ENCODE measurements around the gene CARMIL1. TPM values are rescaled to one million over a fixed set of nuclear protein-coding genes. Genes with fewer than 3 reads are reported as not detected.
"Not testable (repeated sequence)": the region's sequence is repeated elsewhere in the genome, so short reads cannot be mapped to it uniquely, and the experiment has no call there.

Gene CARMIL1
- total and polyA plus RNA-seq, 12 donors, result 9.2 to 36.2 (median 14.5) TPM

GRCh38 chr6:25296217-25296905 lies 17.2 kb downstream of the CARMIL1 start:
- Histone ChIP-seq H3K27ac (peak overlapping the region in 4 of 5 donors; percentile 32 to 79 (median 52)), H3K4me1 (replicated peaks in 1 of 2) (peaks cover 0 to 35% of the 10 kb centered on the region in 2 donors), H3K9me3 (replicated peaks in 1 of 3) (no peaks in the 10 kb centered on the region), H3K4me3 (no peak overlapping the region), H3K36me3 (replicated peaks in 1 of 2) (no peaks in the 10 kb centered on the region), H3K27me3 (no peaks in the 10 kb centered on the region)
- no peak for TF ChIP-seq CTCF (IDR thresholded peaks at IDR 0.05)
- TF ChIP-seq POLR2A (IDR thresholded peaks at IDR 0.05), result no peak
- 83 to 92% (median 88%) methylated on average over 2 of the region's 2 CpGs for WGBS, 4 donors
- intact Hi-C loops (cut with DNase I), result no loop called here
- no peak for DNase-seq

- peak in 1 of 7 donors; percentile 41 for DNase-seq
- Histone ChIP-seq H3K27me3 (no peaks in the 10 kb centered on the region), H3K4me3 (no peak overlapping the region), H3K4me1 (replicated peaks in 1 of 2) (peaks cover 0 to 39% of the 10 kb centered on the region in 2 donors), H3K27ac (peak overlapping the region in 3 of 5 donors; percentile 11 to 79 (median 62)), H3K9me3 (replicated peaks in 1 of 3) (no peaks in the 10 kb centered on the region), H3K36me3 (replicated peaks in 1 of 2) (no peaks in the 10 kb centered on the region)
- intact Hi-C loops (cut with DNase I), result no loop called here
- TF ChIP-seq CTCF (IDR thresholded peaks at IDR 0.05) (no peak), POLR2A (IDR thresholded peaks at IDR 0.05) (no peak)
- 36 to 69% (median 41%) methylated on average over 2 of the region's 2 CpGs for WGBS, 4 donors
These were observed 17.9 kb downstream of the CARMIL1 start for GRCh38 chr6:25297039-25297441.

GRCh38 chr6:25297823-25298522 lies 18.8 kb downstream of the CARMIL1 start:
- no peak for DNase-seq
- H3K9me3 ChIP-seq (replicated peaks in 1 of 3), result no peaks in the 10 kb centered on the region
- WGBS, 4 donors, result 75 to 83% (median 78%) methylated on average over 3 of the region's 3 CpGs
- H3K36me3 ChIP-seq (replicated peaks in 1 of 2), result no peaks in the 10 kb centered on the region
- no peak overlapping the region for H3K4me3 ChIP-seq
- H3K4me1 ChIP-seq (replicated peaks in 1 of 2), result peaks cover 0 to 49% of the 10 kb centered on the region in 2 donors
- no peak for TF ChIP-seq CTCF (IDR thresholded peaks at IDR 0.05)
- TF ChIP-seq POLR2A (IDR thresholded peaks at IDR 0.05), result no peak
- intact Hi-C loops (cut with DNase I), result no loop called here
- H3K27ac ChIP-seq, result peak overlapping the region in 2 of 5 donors; percentile 11 to 47
- H3K27me3 ChIP-seq, result no peaks in the 10 kb centered on the region

- intact Hi-C loops (cut with DNase I); DNase-seq; H3K4me3 ChIP-seq; H3K9me3 ChIP-seq (replicated peaks in 1 of 3); H3K36me3 ChIP-seq (replicated peaks in 1 of 2); H3K27me3 ChIP-seq: not testable (repeated sequence)
- H3K27ac ChIP-seq, result peak overlapping the region in 1 of 5 donors; percentile 47
- 84 to 90% (median 87%) methylated on average over 8 of the region's 8 CpGs for WGBS, 4 donors
- H3K4me1 ChIP-seq (replicated peaks in 1 of 2), result peaks cover 0 to 49% of the 10 kb centered on the region in 2 donors
These were observed 19.3 kb downstream of the CARMIL1 start for GRCh38 chr6:25298523-25298865.
